GM10248 (cell line): Measurements from ENCODE around the gene PEAK3.
A peak's percentile ranks its signal among the peaks of the same experiment; 100 is the strongest.

Source experiments
- CTCF ChIA-PET: fragments of 300-600 bp; sonication (Branson Sonifier 250); formaldehyde crosslinking; extraction: SDS; loops from one replicate; lab custom pipeline; 2021; ENCODE audit warnings: antibody characterized with exemption; lab: Yijun Ruan, JAX
- POLR2A ChIA-PET: fragments of 350-650 bp; sonication (Branson Sonifier 250); formaldehyde crosslinking; extraction: SDS; loops from one replicate; lab custom pipeline; 2020; ENCODE audit warnings: antibody characterized with exemption; lab: Yijun Ruan, JAX
- DNase-seq: peaks from one replicate; pipeline ENCODE4 v3.0.0; 2012; ENCODE audit errors: extremely low spot score
- TF ChIP-seq, protein P1 (sequence below): IDR thresholded peaks from 2 replicates; pipeline ENCODE4 v1.5.1; 2012; ENCODE audit warnings: mild to moderate bottlenecking, low read depth; ENCODE audit errors: extremely low read depth, missing control alignments, control extremely low read depth

PEAK3 gene

GRCh38 chr19:2229103-2230032, 52.6 kb downstream of the PEAK3 start:
- CTCF ChIA-PET: interaction anchor here (0.9 to 1.3 kb wide), 5 partner anchors 8 to 163 kb away, joined by 3 to 4 read pairs (median 3); no protein-coding TSS in a partner anchor
- TF ChIP-seq, protein P1, sequence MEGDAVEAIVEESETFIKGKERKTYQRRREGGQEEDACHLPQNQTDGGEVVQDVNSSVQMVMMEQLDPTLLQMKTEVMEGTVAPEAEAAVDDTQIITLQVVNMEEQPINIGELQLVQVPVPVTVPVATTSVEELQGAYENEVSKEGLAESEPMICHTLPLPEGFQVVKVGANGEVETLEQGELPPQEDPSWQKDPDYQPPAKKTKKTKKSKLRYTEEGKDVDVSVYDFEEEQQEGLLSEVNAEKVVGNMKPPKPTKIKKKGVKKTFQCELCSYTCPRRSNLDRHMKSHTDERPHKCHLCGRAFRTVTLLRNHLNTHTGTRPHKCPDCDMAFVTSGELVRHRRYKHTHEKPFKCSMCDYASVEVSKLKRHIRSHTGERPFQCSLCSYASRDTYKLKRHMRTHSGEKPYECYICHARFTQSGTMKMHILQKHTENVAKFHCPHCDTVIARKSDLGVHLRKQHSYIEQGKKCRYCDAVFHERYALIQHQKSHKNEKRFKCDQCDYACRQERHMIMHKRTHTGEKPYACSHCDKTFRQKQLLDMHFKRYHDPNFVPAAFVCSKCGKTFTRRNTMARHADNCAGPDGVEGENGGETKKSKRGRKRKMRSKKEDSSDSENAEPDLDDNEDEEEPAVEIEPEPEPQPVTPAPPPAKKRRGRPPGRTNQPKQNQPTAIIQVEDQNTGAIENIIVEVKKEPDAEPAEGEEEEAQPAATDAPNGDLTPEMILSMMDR: no peak
- no peak for DNase-seq
- POLR2A ChIA-PET: no interaction called here

DNA sequence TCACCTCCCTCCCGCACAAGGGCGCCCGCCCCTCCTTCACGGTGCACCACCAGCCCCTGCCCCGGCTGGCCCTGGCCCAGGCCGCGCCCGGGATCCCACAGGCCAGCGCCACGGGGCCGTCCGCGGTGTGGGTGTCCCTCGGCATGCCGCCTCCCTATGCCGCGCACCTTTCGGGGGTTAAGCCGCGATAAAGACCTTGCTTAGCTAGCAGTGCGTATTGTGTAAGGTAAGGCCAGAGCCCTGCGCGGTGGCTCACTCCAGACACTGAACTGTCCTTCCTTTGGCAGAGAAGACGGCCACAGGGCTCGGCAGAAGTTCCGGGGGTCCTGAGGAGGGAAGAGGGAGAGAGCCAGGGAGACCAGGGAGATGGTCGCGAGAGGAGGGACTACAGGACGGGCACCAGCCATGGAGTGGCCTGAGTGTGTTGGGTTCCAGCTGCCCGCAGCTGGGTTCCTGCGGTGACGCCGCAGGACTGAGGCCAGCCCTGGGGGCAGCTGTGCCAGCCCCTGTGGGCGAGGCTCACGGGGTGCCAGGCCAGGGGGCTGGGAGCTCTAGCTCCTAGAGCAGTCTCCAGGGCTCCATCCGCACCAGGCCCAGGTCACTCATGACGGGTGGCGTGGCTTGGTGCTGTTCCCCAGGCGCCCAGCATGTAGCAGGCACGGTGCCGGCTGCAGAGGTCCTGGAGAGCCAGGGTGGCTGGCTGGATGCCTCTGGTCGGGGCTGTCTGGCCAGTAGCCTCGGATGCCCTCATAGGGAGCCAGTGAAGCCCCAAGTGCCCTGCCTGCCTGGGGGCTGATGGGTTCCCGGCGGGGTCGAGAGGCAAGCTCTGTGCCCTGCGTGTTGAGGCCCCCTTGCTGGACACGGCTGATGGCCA, 53.6 kb downstream of the PEAK3 start:
- CTCF ChIA-PET: interaction anchor here (1.0 to 3.7 kb wide), 2 partner anchors 7 to 13 kb away, joined by 3 to 14 read pairs; partner anchors contain the start of gene PLEKHJ1
- POLR2A ChIA-PET: interaction anchor here (0.6 to 0.8 kb wide), 2 partner anchors 43 to 334 kb away, joined by 3 to 4 read pairs; no protein-coding TSS in a partner anchor
- no peak for DNase-seq
- TF ChIP-seq, protein P1: no peak

DNA sequence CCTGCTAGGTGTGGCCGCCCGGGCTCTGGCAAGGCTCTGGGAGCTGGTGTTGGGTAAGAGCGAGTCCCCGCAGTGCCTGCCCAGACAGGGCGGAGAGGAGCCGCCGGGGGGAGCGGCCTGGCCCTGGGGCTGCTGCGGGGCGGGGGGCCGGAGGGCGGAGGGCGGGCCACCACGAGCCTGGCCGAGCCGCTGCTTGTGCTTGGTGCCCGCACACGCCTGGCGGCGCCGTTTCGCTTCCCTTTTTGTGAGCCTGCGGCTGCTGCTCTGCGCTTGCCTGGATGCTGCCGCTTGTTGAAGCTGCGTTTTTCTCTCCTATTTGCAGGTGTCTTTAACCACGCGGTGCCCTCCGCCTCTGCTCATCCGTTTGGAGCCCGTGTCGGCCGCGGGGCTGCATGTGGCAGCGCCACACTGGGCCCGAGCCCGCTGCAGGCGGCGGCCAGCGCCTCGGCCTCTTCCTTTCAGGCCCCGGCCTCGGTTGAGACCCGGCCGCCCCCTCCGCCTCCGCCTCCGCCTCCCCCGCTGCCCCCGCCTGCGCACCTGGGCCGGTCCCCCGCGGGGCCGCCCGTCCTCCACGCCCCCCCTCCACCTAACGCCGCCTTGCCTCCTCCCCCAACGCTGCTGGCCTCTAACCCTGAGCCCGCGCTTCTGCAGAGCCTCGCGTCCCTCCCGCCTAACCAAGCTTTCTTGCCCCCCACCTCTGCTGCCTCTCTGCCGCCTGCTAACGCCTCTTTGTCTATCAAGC, 54.4 kb downstream of the PEAK3 start:
- DNase-seq: peak; percentile 61
- CTCF ChIA-PET: interaction anchor here (1.3 to 3.7 kb wide), 2 partner anchors 8 to 44 kb away, joined by 3 to 14 read pairs; partner anchors contain the start of gene PLEKHJ1
- POLR2A ChIA-PET: interaction anchor here (0.6 to 0.8 kb wide), 3 partner anchors 42 to 335 kb away, joined by 3 to 5 read pairs (median 4); partner anchors contain the start of gene DOT1L
- TF ChIP-seq, protein P1: peak; percentile 28

DNA sequence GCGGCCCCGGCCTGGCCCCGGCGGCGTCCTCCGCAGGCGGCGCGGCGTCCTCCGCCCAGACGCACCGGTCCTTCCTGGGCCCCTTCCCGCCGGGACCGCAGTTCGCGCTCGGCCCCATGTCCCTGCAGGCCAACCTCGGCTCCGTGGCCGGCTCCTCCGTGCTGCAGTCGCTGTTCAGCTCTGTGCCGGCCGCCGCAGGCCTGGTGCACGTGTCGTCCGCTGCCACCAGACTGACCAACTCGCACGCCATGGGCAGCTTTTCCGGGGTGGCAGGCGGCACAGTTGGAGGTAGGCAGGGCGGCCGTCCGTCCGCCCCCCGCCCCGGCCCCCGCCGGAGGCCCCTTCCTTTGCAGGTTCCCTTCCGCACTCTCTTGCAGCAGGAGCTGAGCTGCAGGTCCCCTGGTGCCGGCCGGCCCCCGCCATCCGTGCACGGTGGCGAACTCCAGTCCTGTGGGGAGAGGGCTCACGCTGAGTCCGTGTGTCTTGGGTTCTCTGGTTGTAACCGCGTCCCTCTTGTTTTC, 55.1 kb downstream of the PEAK3 start:
- TF ChIP-seq, protein P1: no peak
- ChIA-PET POLR2A (interaction anchor here (0.6 kb wide), 1 partner anchor 63 kb away, joined by 5 read pairs; the partner anchor contains the start of gene DOT1L), CTCF (interaction anchor here (1.3 to 3.7 kb wide), 2 partner anchors 9 to 44 kb away, joined by 3 to 14 read pairs; partner anchors contain the start of gene PLEKHJ1)
- no peak for DNase-seq

- TF ChIP-seq, protein P1: no peak
- DNase-seq: no peak
- ChIA-PET CTCF (interaction anchor here (1.3 to 3.7 kb wide), 3 partner anchors 9 to 68 kb away, joined by 3 to 14 read pairs (median 3); partner anchors contain the start of gene PLEKHJ1), POLR2A (no interaction called here)
These were observed 55.7 kb downstream of the PEAK3 start for GRCh38 chr19:2226051-2226839.
